ENCODE measurements around the gene CSNK2B.

The CSNK2B gene

DNA sequence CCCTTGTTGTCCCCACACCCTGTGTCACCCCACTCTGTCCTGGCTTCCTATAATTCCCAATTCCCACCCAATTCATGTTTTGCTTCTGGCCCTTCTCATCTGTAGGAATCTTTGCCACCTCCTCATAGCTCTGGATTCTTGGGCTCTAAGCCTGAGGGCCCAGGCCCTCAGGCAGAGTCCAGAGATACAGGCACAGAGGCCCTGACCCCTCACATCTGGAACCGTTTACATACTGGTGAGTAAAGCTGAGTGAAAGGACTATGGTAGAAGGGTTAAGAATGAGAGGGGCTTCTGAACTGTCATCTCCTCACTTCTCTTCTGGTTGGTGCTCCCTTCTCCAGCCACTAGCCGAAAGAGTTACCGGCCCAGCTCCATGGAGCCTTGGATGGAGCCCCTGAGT lies 31.7 kb upstream of the CSNK2B start:
- Histone ChIP-seq H2BK15ac (replicated peaks; ENCODE audit: low read depth) (no peak overlapping the region), H3K79me2 (ENCODE audit: control insufficient read depth, insufficient read depth, low read length) (peaks cover 2% of the 10 kb centered on the region), H3K9ac (ENCODE audit: low read length) (no peak overlapping the region), H3K27me3 (ENCODE audit: insufficient read depth, low read length, poor library complexity) (no peaks in the 10 kb centered on the region), H3K79me1 (ENCODE audit: low read length) (peaks cover 7% of the 10 kb centered on the region), H3K27ac (ENCODE audit: low read depth, low read length) (no peak overlapping the region), H3K4me2 (ENCODE audit: low read length) (no peak overlapping the region), H3K56ac (ENCODE audit: low read length) (no peak overlapping the region), H3K18ac (ENCODE audit: low read length) (no peak overlapping the region), H4K5ac (ENCODE audit: low read length) (no peak overlapping the region), H3K4me1 (ENCODE audit: control insufficient read depth, low read depth, low read length) (no peaks in the 10 kb centered on the region), H4K8ac (ENCODE audit: low read depth, low read length) (no peak overlapping the region), H3K4ac (ENCODE audit: low read depth, low read length) (no peak overlapping the region), H2BK120ac (ENCODE audit: low read depth, low read length) (no peak overlapping the region), H3K23ac (ENCODE audit: low read length) (no peak overlapping the region), H2AK5ac (ENCODE audit: low read length) (no peak overlapping the region), H2BK5ac (ENCODE audit: low read length) (no peak overlapping the region), H3K36me3 (ENCODE audit: control insufficient read depth, insufficient read depth, low read length) (peaks cover 59% of the 10 kb centered on the region), H3K4me3 (ENCODE audit: low read length) (no peak overlapping the region)
- DNase-seq, result no peak
- WGBS (ENCODE audit: extremely low coverage, insufficient coverage, low lambda C conversion rate), result no CpG with 5 or more reads among the region's 3 CpGs

DNA sequence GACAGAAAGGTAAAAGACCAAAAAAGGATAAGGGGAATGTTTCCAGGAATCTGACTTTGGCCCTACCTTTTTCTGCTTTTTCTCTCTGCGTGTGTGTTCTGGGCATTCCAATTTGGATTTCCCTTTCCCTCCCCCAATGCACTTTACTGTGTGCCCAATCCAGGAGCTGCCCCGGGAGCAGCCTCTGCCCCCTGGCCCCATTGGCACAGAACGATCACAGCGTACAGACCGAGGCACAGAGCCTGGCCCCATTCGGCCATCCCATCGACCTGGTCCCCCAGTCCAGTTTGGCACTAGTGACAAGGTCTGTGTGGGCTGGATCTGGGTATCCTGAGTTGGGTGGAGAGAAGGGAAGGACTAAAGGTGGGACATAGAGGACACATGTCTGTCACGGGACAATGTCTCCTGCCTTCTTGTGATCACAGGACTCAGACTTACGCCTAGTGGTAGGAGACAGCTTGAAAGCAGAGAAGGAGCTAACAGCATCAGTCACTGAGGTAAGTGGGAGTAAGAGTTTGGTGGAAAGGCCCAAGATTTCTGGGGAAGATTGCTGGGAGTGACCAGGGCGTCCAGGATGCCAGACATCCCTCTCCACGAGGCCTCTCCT lies 30.8 kb upstream of the CSNK2B start:
- Histone ChIP-seq H3K56ac (ENCODE audit: low read length) (no peak overlapping the region), H3K4me1 (ENCODE audit: control insufficient read depth, low read depth, low read length) (no peaks in the 10 kb centered on the region)

DNA sequence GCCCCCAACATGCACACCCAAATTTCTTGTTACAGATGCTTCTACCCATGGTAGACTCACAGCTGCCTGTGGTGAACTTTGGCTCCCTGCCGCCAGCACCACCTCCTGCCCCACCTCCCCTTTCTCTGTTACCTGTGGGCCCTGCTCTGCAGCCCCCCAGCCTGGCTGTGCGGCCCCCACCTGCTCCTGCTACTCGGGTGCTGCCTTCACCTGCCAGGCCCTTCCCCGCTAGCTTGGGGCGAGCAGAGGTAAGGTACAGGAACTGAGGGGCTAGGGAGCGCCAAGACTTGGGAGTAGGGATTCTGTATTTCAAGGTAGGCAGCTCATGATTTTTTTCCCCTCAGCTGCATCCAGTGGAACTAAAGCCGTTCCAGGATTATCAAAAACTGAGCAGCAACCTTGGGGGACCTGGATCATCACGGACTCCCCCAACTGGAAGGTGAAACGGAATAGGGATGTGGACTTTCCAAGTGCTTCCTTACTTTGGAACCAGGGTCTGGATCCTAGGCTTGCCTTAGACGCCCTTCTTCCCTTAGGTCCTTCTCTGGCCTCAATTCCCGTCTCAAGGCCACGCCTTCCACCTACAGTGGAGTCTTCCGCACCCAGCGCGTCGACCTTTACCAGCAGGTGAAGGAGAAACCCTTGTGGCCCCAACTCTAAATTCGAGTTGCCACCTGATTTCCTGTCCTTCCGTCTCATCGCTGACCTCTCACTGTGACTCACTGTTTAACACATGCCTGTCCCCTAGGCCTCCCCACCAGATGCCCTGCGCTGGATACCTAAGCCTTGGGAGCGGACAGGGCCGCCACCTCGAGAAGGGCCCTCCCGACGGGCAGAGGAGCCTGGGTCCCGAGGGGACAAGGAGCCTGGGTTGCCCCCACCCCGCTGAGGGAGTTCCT lies 28.9 kb upstream of the CSNK2B start:
- Histone ChIP-seq H3K27ac (ENCODE audit: low read depth, low read length) (no peak overlapping the region), H3K4me2 (ENCODE audit: low read length) (no peak overlapping the region), H2AK5ac (ENCODE audit: low read length) (no peak overlapping the region), H4K5ac (ENCODE audit: low read length) (no peak overlapping the region), H3K4ac (ENCODE audit: low read depth, low read length) (no peak overlapping the region), H3K79me2 (ENCODE audit: control insufficient read depth, insufficient read depth, low read length) (no peaks in the 10 kb centered on the region), H2BK120ac (ENCODE audit: low read depth, low read length) (no peak overlapping the region), H3K56ac (ENCODE audit: low read length) (no peak overlapping the region), H3K4me1 (ENCODE audit: control insufficient read depth, low read depth, low read length) (no peaks in the 10 kb centered on the region), H3K79me1 (ENCODE audit: low read length) (peaks cover 6% of the 10 kb centered on the region), H3K18ac (ENCODE audit: low read length) (no peak overlapping the region), H3K27me3 (ENCODE audit: insufficient read depth, low read length, poor library complexity) (no peaks in the 10 kb centered on the region), H3K9ac (ENCODE audit: low read length) (no peak overlapping the region), H3K36me3 (ENCODE audit: control insufficient read depth, insufficient read depth, low read length) (peaks cover 61% of the 10 kb centered on the region), H3K4me3 (ENCODE audit: low read length) (no peak overlapping the region), H4K8ac (ENCODE audit: low read depth, low read length) (no peak overlapping the region), H2BK15ac (replicated peaks; ENCODE audit: low read depth) (no peak overlapping the region), H2BK5ac (ENCODE audit: low read length) (no peak overlapping the region), H3K23ac (ENCODE audit: low read length) (no peak overlapping the region)
- WGBS (ENCODE audit: extremely low coverage, insufficient coverage, low lambda C conversion rate), result no CpG with 5 or more reads among the region's 27 CpGs
- DNase-seq, result no peak

More for the DNA sequence above, 30.8 kb upstream of the CSNK2B start:
- WGBS (ENCODE audit: extremely low coverage, insufficient coverage, low lambda C conversion rate), result no CpG with 5 or more reads among the region's 11 CpGs
- Histone ChIP-seq H3K36me3 (ENCODE audit: control insufficient read depth, insufficient read depth, low read length) (peaks cover 59% of the 10 kb centered on the region), H3K4me2 (ENCODE audit: low read length) (no peak overlapping the region), H4K8ac (ENCODE audit: low read depth, low read length) (no peak overlapping the region), H4K5ac (ENCODE audit: low read length) (no peak overlapping the region), H3K4me3 (ENCODE audit: low read length) (no peak overlapping the region), H2BK120ac (ENCODE audit: low read depth, low read length) (no peak overlapping the region), H3K4ac (ENCODE audit: low read depth, low read length) (no peak overlapping the region), H3K18ac (ENCODE audit: low read length) (no peak overlapping the region), H2BK15ac (replicated peaks; ENCODE audit: low read depth) (no peak overlapping the region), H3K23ac (ENCODE audit: low read length) (no peak overlapping the region), H3K27me3 (ENCODE audit: insufficient read depth, low read length, poor library complexity) (no peaks in the 10 kb centered on the region), H2AK5ac (ENCODE audit: low read length) (no peak overlapping the region), H3K27ac (ENCODE audit: low read depth, low read length) (no peak overlapping the region), H2BK5ac (ENCODE audit: low read length) (no peak overlapping the region), H3K9ac (ENCODE audit: low read length) (no peak overlapping the region), H3K79me1 (ENCODE audit: low read length) (peaks cover 7% of the 10 kb centered on the region), H3K79me2 (ENCODE audit: control insufficient read depth, insufficient read depth, low read length) (peaks cover 2% of the 10 kb centered on the region)
- no peak for DNase-seq

DNA sequence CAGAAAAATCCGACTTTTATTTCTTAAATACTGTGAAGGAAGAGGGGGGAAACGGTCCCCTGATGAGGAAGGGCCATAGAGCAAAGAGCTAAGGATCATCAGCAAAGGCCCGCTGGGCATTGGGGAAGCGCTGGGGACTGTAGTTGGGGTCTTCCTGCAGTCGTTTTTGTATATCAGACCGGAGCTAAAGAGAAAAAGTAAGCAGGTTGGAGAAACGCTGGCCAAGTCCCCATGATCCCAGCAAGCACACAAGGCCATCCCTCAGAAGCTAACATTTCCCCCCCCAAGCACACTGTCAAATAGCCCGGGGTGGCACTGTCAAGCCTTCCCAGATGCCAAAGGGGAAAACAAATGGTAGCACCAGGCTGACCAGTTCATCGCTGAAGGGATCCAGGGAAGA lies 26.8 kb upstream of the CSNK2B start:
- no peak overlapping the region for H3K9ac ChIP-seq (ENCODE audit: low read length)
- no peak overlapping the region for H3K27ac ChIP-seq (ENCODE audit: low read depth, low read length)
- H2BK120ac ChIP-seq (ENCODE audit: low read depth, low read length), result no peak overlapping the region
- H3K79me1 ChIP-seq (ENCODE audit: low read length), result no peaks in the 10 kb centered on the region
- WGBS (ENCODE audit: extremely low coverage, insufficient coverage, low lambda C conversion rate), result no CpG with 5 or more reads among the region's 9 CpGs
- H3K18ac ChIP-seq (ENCODE audit: low read length), result no peak overlapping the region
- no peak overlapping the region for H3K56ac ChIP-seq (ENCODE audit: low read length)
- no peak overlapping the region for H2AK5ac ChIP-seq (ENCODE audit: low read length)
- no peaks in the 10 kb centered on the region for H3K79me2 ChIP-seq (ENCODE audit: control insufficient read depth, insufficient read depth, low read length)
- H3K4me2 ChIP-seq (ENCODE audit: low read length), result no peak overlapping the region
- H3K23ac ChIP-seq (ENCODE audit: low read length), result no peak overlapping the region
- H2BK5ac ChIP-seq (ENCODE audit: low read length), result no peak overlapping the region
- H3K4me3 ChIP-seq (ENCODE audit: low read length), result no peak overlapping the region
- H3K4ac ChIP-seq (ENCODE audit: low read depth, low read length), result no peak overlapping the region
- H4K8ac ChIP-seq (ENCODE audit: low read depth, low read length), result no peak overlapping the region
- no peaks in the 10 kb centered on the region for H3K4me1 ChIP-seq (ENCODE audit: control insufficient read depth, low read depth, low read length)
- no peaks in the 10 kb centered on the region for H3K27me3 ChIP-seq (ENCODE audit: insufficient read depth, low read length, poor library complexity)
- no peak overlapping the region for H4K5ac ChIP-seq (ENCODE audit: low read length)
- H3K36me3 ChIP-seq (ENCODE audit: control insufficient read depth, insufficient read depth, low read length), result peaks cover 48% of the 10 kb centered on the region
- no peak overlapping the region for H2BK15ac ChIP-seq (replicated peaks; ENCODE audit: low read depth)
- DNase-seq, result no peak

DNA sequence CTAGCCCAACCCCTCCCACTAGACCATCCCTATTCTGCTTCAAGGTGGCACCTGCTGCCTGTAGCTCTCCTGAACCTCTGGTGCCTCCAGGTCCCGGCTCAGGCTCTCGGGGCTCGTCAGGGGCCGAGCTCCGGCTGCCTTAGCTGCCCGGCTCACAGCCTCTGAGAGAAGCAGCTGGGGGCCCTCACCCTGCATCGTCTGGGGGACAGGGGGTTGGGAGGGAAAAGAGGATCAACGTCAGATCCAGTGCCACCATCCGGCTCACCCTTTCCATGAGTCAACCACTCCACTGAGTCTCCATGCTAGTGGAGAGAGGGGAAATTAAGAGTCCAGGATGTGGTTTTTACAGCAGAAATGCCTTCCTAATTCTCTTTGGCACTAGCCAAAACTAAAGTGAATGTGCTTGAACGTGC lies 26.4 kb upstream of the CSNK2B start:
- H2BK5ac ChIP-seq (ENCODE audit: low read length), result no peak overlapping the region
- no peak overlapping the region for H4K8ac ChIP-seq (ENCODE audit: low read depth, low read length)
- no CpG with 5 or more reads among the region's 10 CpGs for WGBS (ENCODE audit: extremely low coverage, insufficient coverage, low lambda C conversion rate)
- H3K27ac ChIP-seq (ENCODE audit: low read depth, low read length), result no peak overlapping the region
- H3K27me3 ChIP-seq (ENCODE audit: insufficient read depth, low read length, poor library complexity), result no peaks in the 10 kb centered on the region
- no peak overlapping the region for H3K56ac ChIP-seq (ENCODE audit: low read length)
- H2BK120ac ChIP-seq (ENCODE audit: low read depth, low read length), result no peak overlapping the region
- no peak overlapping the region for H2BK15ac ChIP-seq (replicated peaks; ENCODE audit: low read depth)
- no peak overlapping the region for H3K9ac ChIP-seq (ENCODE audit: low read length)
- H3K23ac ChIP-seq (ENCODE audit: low read length), result no peak overlapping the region
- H3K4me3 ChIP-seq (ENCODE audit: low read length), result no peak overlapping the region
- H3K4me1 ChIP-seq (ENCODE audit: control insufficient read depth, low read depth, low read length), result no peaks in the 10 kb centered on the region
- H2AK5ac ChIP-seq (ENCODE audit: low read length), result no peak overlapping the region
- no peaks in the 10 kb centered on the region for H3K79me1 ChIP-seq (ENCODE audit: low read length)
- no peak for DNase-seq
- H3K79me2 ChIP-seq (ENCODE audit: control insufficient read depth, insufficient read depth, low read length), result no peaks in the 10 kb centered on the region
- no peak overlapping the region for H3K4ac ChIP-seq (ENCODE audit: low read depth, low read length)
- H4K5ac ChIP-seq (ENCODE audit: low read length), result no peak overlapping the region
- no peak overlapping the region for H3K18ac ChIP-seq (ENCODE audit: low read length)
- H3K36me3 ChIP-seq (ENCODE audit: control insufficient read depth, insufficient read depth, low read length), result peaks cover 45% of the 10 kb centered on the region
- H3K4me2 ChIP-seq (ENCODE audit: low read length), result no peak overlapping the region
